ENCODE results near the gene VCX3A.
A peak's percentile ranks its signal among the peaks of the same experiment; 100 is the strongest.
"Not testable (repeated sequence)": the region's sequence is repeated elsewhere in the genome, so short reads cannot be mapped to it uniquely, and the experiment has no call there.

The VCX3A gene

GRCh38 chrX:6535018-6535417 lies at the start of gene VCX3A:
Gene VCX3A (minus strand): TSS chrX:6535118. CDS start chrX:6534497, 621 bp downstream.
- not testable (repeated sequence) for DNase-seq

GRCh38 chrX:6574762-6575161 lies 39.8 kb upstream of the VCX3A start:
- DNase-seq, result peak in 1 of 2 experiments; percentile 0

GRCh38 chrX:6568031-6568430 lies 33.1 kb upstream of the VCX3A start:
- no peak for DNase-seq

- DNase-seq, result no peak
These were observed 24.1 kb upstream of the VCX3A start for GRCh38 chrX:6558979-6559378.

- no peak for DNase-seq
These were observed 22.8 kb upstream of the VCX3A start for GRCh38 chrX:6557690-6558089.

- no peak for DNase-seq
These were observed 16.1 kb upstream of the VCX3A start for GRCh38 chrX:6550999-6551398.

GRCh38 chrX:6545712-6546111 lies 10.8 kb upstream of the VCX3A start:
- DNase-seq, result no peak

GRCh38 chrX:6526564-6527136 lies 8.3 kb downstream of the VCX3A start:
- no peak for DNase-seq

GRCh38 chrX:6517376-6517775 lies 17.5 kb downstream of the VCX3A start:
- no peak for DNase-seq

- DNase-seq, result no peak
These were observed 28.5 kb downstream of the VCX3A start for GRCh38 chrX:6506444-6506843.

GRCh38 chrX:6505960-6506359 lies 29.0 kb downstream of the VCX3A start:
- no peak for DNase-seq

- no peak for DNase-seq
These were observed 34.2 kb downstream of the VCX3A start for GRCh38 chrX:6500719-6501118.

- no peak for DNase-seq
These were observed 36.6 kb downstream of the VCX3A start for GRCh38 chrX:6498324-6498723.
